Liver (tissue), 9 donors: ENCODE results near the gene LHFPL2. TPM values are rescaled to one million over a fixed set of nuclear protein-coding genes. Genes with fewer than 3 reads are reported as not detected.

Experiments
- DNase-seq: peaks from one replicate; pipeline ENCODE4 v3.0.0-alpha.2; 2017; ENCODE audit warnings: low spot score
- H3K27ac ChIP-seq, 2 donors: one replicate each; pipeline ENCODE4 v1.7.0; 2013; ENCODE audit warnings: inconsistent platforms in 2 of 2, low read length in 2 of 2, control low read depth in 1 of 2, low read depth in 1 of 2, mild to moderate bottlenecking in 1 of 2
- H3K27me3 ChIP-seq, 4 donors: one replicate each; pipeline versions ENCODE4 v1.6.1 to v1.7.0; 2013; ENCODE audit warnings: low read length in 3 of 4, inconsistent platforms in 1 of 4, mild to moderate bottlenecking in 1 of 4, moderate library complexity in 1 of 4; ENCODE audit not compliant: control insufficient read depth in 4 of 4, insufficient read depth in 4 of 4
- H3K36me3 ChIP-seq, 4 donors: one replicate each; pipeline versions ENCODE4 v1.6.1 to v1.7.0; 2013; ENCODE audit warnings: low read length in 3 of 4, mild to moderate bottlenecking in 3 of 4, low read depth in 1 of 4, moderate library complexity in 1 of 4; ENCODE audit not compliant: control insufficient read depth in 4 of 4, insufficient read depth in 3 of 4
- H3K4me1 ChIP-seq, 4 donors: one replicate each; pipeline versions ENCODE4 v1.6.1 to v1.7.0; 2013; ENCODE audit warnings: low read length in 3 of 4, mild to moderate bottlenecking in 3 of 4, moderate library complexity in 1 of 4; ENCODE audit not compliant: control insufficient read depth in 4 of 4, insufficient read depth in 4 of 4
- H3K4me3 ChIP-seq, 3 donors: one replicate each; pipeline versions ENCODE4 v1.6.1 to v1.7.0; 2013; ENCODE audit warnings: low read length in 3 of 3, control low read depth in 1 of 3, low read depth in 1 of 3, mild to moderate bottlenecking in 1 of 3
- H3K9ac ChIP-seq, 2 donors: one replicate each; pipeline ENCODE4 v1.7.0; 2013; ENCODE audit warnings: low read length in 2 of 2, mild to moderate bottlenecking in 2 of 2, moderate library complexity in 2 of 2, control low read depth in 1 of 2, low read depth in 1 of 2
- H3K9me3 ChIP-seq, 4 donors: one replicate each; pipeline versions ENCODE4 v1.6.1 to v1.7.0; 2013; ENCODE audit warnings: low read length in 3 of 4; ENCODE audit not compliant: control insufficient read depth in 4 of 4
- EGR1 ChIP-seq, 2 donors: IDR thresholded peaks; 2 replicates each; pipeline ENCODE4 v1.6.1; 2016 to 2018; ENCODE audit warnings: antibody characterized with exemption in 2 of 2, low read depth in 2 of 2
- FOXA1 ChIP-seq: IDR thresholded peaks from 2 replicates; pipeline ENCODE4 v1.6.1; 2016; ENCODE audit warnings: antibody characterized with exemption
- FOXA2 ChIP-seq: IDR thresholded peaks from 2 replicates; pipeline ENCODE4 v1.6.1; 2016; ENCODE audit warnings: antibody characterized with exemption
- GABPA ChIP-seq, 2 donors: IDR thresholded peaks in 1 of 2; conservative IDR thresholded peaks in 1 of 2; 2 replicates each; pipeline ENCODE4 v1.6.1; 2016; ENCODE audit warnings: antibody characterized with exemption in 2 of 2, mild to moderate bottlenecking in 1 of 2, moderate library complexity in 1 of 2
- HNF4A ChIP-seq, 2 donors: conservative IDR thresholded peaks; 2 replicates each; pipeline ENCODE4 v1.6.1; 2016; ENCODE audit warnings: antibody characterized with exemption in 2 of 2, mild to moderate bottlenecking in 2 of 2
- HNF4G ChIP-seq: IDR thresholded peaks from 2 replicates; pipeline ENCODE4 v1.6.1; 2016; ENCODE audit warnings: antibody characterized with exemption
- JUND ChIP-seq, 2 donors: IDR thresholded peaks; 2 replicates each; pipeline ENCODE4 v1.6.1; 2016; ENCODE audit warnings: antibody characterized with exemption in 2 of 2
- NR2F2 ChIP-seq: IDR thresholded peaks from 2 replicates; pipeline ENCODE4 v1.6.1; 2016; ENCODE audit warnings: antibody characterized with exemption
- RAD21 ChIP-seq, 2 donors: IDR thresholded peaks; 2 replicates each; pipeline ENCODE4 v1.6.1; 2016; ENCODE audit warnings: antibody characterized with exemption in 2 of 2, mild to moderate bottlenecking in 2 of 2
- RXRA ChIP-seq, 2 donors: IDR thresholded peaks; 2 replicates each; pipeline ENCODE4 v1.6.1; 2017 to 2018; ENCODE audit warnings: antibody characterized with exemption in 2 of 2, mild to moderate bottlenecking in 1 of 2
- SP1 ChIP-seq: IDR thresholded peaks from 2 replicates; pipeline ENCODE4 v1.6.1; 2018; ENCODE audit warnings: antibody characterized with exemption, mild to moderate bottlenecking
- TAF1 ChIP-seq: conservative IDR thresholded peaks from 2 replicates; pipeline ENCODE4 v1.6.1; 2016; ENCODE audit warnings: antibody characterized with exemption, mild to moderate bottlenecking
- YY1 ChIP-seq: IDR thresholded peaks from 2 replicates; pipeline ENCODE4 v1.6.1; 2016; ENCODE audit warnings: antibody characterized with exemption, mild to moderate bottlenecking
- WGBS: extraction: QIAGEN DNeasy Blood & Tissue Kit; methylation state at CpG from one replicate; pipeline ENCODE4 v1.1.7; 2013; 5-methylcytosine and 5-hydroxymethylcytosine counted together
- polyA plus RNA-seq, 2 donors: library from polyadenylated mRNA; stranded (reverse) in 1 of 2; unstranded in 1 of 2; fragments of 200-250 nt in 1 of 2; fragments of >200 nt in 1 of 2; fragmentation: Nextera tagmentation in 1 of 2; extraction: Ambion mirVana in 1 of 2; gene quantifications; one replicate each; pipeline versions ENCODE4 v1.2.1 to v1.2.3, GENCODE V29; 2013 to 2015
- total RNA-seq, 2 donors: library from RNA; depleted of rRNA; stranded (reverse); fragments of >200 nt; gene quantifications; one replicate each; pipeline ENCODE4 v1.2.3, GENCODE V29; 2014
- TF ChIP-seq, protein P1 (sequence below): IDR thresholded peaks from 2 replicates; pipeline ENCODE4 v1.6.1; 2016; ENCODE audit warnings: antibody characterized with exemption
- TF ChIP-seq, protein P2 (sequence below): IDR thresholded peaks from 2 replicates; pipeline ENCODE4 v1.6.1; 2016; ENCODE audit warnings: antibody characterized with exemption
- TF ChIP-seq, protein P3 (sequence below): IDR thresholded peaks from 2 replicates; pipeline ENCODE4 v1.6.1; 2016; ENCODE audit warnings: antibody characterized with exemption
- TF ChIP-seq, protein P4 (sequence below): fragments of 150-350 bp; IDR thresholded peaks from 2 replicates; pipeline ENCODE4 v1.5.1; 2017; ENCODE audit warnings: improper control_type of control experiment, low read depth, low read length; ENCODE audit not compliant: missing input control
- donor health status: healthy.
- donor health status: healthy.
- donor health status: healthy.
- donor health status: healthy.
- donor health status: healthy.

The LHFPL2 gene
- total and polyA plus RNA-seq, 4 donors, result 1.6 to 9.4 (median 5.6) TPM

DNA sequence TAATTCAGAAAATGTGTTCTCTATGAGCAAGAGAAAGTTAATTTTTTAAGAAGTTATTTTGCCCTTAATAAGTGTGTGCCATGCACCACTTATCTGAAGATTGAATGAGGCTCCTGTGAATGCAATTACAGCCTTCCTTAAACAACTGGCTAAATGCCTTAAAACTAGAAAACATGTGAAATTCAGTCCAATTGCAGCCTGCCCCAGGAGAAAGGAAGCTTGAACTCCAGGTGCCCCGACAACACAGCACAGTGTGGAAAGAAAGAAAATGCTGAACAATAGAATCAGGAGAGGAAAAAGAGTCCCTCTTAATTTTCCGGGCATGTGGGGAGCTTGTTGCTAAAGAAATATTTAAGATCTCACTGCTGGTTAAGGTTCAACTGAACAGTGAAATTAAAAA lies 8.8 kb downstream of the LHFPL2 start:
- no peaks in the 10 kb centered on the region for H3K27me3 ChIP-seq
- H3K9me3 ChIP-seq, result no peaks in the 10 kb centered on the region
- H3K4me3 ChIP-seq, result no peak overlapping the region
- no peak for DNase-seq
- no peak overlapping the region for H3K9ac ChIP-seq
- 87% methylated on average over 2 of the region's 2 CpGs for WGBS
- no peak overlapping the region for H3K27ac ChIP-seq
- TF ChIP-seq SP1 (no peak), RXRA (IDR thresholded peaks at IDR 0.05) (no peak)
- TF ChIP-seq, protein P1, sequence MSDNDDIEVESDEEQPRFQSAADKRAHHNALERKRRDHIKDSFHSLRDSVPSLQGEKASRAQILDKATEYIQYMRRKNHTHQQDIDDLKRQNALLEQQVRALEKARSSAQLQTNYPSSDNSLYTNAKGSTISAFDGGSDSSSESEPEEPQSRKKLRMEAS, result no peak
- no peaks in the 10 kb centered on the region for H3K36me3 ChIP-seq
- no peaks in the 10 kb centered on the region for H3K4me1 ChIP-seq

DNA sequence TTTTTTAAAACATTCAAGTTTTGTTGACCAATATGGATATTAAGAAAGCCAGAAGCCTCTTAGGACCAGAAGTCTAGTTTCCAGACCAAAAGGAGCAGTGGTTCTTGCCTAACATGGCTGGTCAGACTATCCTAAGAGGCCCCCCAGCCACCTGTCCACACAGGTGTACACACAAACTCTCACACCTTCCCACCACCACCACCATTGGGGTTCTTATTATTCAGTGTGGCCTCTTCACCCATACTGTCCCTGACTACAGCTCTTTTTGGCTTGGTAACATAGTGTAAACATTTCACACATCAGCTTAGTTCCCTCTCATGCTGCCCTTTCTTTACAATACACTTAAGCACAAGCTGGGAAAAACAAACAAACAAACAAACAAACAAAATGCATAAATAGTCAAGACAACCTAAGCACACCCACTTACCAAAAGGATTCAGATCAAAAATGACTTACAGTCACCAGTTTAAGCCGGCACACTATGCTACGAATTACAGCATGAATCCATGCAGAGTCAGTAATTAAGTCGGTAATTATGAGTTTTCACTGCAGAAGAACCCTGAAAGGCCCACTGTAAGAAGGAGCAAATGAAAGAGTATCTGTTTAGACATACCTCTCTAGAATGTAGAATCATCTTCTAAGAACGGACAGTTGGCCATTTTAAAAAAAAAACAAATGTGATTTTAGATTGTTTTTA lies 9.5 kb downstream of the LHFPL2 start:
- WGBS, result 91% methylated on average over 4 of the region's 4 CpGs
- Histone ChIP-seq H3K4me1 (no peaks in the 10 kb centered on the region), H3K27me3 (no peaks in the 10 kb centered on the region), H3K27ac (no peak overlapping the region), H3K9me3 (no peaks in the 10 kb centered on the region), H3K4me3 (no peak overlapping the region), H3K36me3 (no peaks in the 10 kb centered on the region), H3K9ac (no peak overlapping the region)
- no peak for DNase-seq
- TF ChIP-seq, protein P1, result no peak
- TF ChIP-seq, protein P2, sequence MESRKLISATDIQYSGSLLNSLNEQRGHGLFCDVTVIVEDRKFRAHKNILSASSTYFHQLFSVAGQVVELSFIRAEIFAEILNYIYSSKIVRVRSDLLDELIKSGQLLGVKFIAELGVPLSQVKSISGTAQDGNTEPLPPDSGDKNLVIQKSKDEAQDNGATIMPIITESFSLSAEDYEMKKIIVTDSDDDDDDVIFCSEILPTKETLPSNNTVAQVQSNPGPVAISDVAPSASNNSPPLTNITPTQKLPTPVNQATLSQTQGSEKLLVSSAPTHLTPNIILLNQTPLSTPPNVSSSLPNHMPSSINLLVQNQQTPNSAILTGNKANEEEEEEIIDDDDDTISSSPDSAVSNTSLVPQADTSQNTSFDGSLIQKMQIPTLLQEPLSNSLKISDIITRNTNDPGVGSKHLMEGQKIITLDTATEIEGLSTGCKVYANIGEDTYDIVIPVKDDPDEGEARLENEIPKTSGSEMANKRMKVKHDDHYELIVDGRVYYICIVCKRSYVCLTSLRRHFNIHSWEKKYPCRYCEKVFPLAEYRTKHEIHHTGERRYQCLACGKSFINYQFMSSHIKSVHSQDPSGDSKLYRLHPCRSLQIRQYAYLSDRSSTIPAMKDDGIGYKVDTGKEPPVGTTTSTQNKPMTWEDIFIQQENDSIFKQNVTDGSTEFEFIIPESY, result no peak
- TF ChIP-seq RAD21 (IDR thresholded peaks at IDR 0.05) (no peak), FOXA1 (no peak)

DNA sequence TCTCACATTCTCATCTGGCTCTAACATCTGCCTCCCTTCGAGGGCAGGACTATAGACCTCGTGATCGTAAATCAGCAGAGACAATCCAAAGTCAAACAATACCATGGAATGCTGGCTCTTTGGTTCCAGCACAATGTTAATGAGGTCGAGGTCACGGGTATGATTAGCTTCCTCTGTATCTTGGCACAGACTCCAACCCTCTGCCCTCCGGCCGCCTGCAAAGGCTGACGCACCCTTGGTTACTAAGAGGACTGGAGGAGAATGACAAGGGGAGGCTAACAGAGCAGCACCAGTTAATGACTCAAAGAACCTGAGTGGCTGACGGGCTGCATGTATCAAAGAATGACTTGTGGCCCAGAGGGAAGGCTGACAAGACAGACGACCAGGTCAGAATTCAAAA lies 10.1 kb downstream of the LHFPL2 start:
- H3K9me3 ChIP-seq, result no peaks in the 10 kb centered on the region
- no peaks in the 10 kb centered on the region for H3K36me3 ChIP-seq
- H3K27me3 ChIP-seq, result no peaks in the 10 kb centered on the region
- no peak overlapping the region for H3K4me3 ChIP-seq
- 64% methylated on average over 10 of the region's 10 CpGs for WGBS
- no peak for DNase-seq
- H3K4me1 ChIP-seq, result no peaks in the 10 kb centered on the region
- no peak overlapping the region for H3K27ac ChIP-seq
- no peak overlapping the region for H3K9ac ChIP-seq
- TF ChIP-seq JUND (IDR thresholded peaks at IDR 0.05) (peak in 1 of 2 donors; percentile 15), HNF4G (no peak), TAF1 (no peak), EGR1 (IDR thresholded peaks at IDR 0.05; ENCODE audit: low read depth in 2 of 2) (no peak), YY1 (no peak), NR2F2 (peak; percentile 93), FOXA1 (no peak), FOXA2 (no peak), GABPA (IDR thresholded peaks at IDR 0.05 in 1 of 2, conservative IDR thresholded peaks at IDR 0.05 in 1 of 2) (no peak), RAD21 (IDR thresholded peaks at IDR 0.05) (peak in 1 of 2 donors; percentile 6), SP1 (no peak), RXRA (IDR thresholded peaks at IDR 0.05) (no peak), HNF4A (conservative IDR thresholded peaks at IDR 0.05) (no peak)
- TF ChIP-seq, protein P3, sequence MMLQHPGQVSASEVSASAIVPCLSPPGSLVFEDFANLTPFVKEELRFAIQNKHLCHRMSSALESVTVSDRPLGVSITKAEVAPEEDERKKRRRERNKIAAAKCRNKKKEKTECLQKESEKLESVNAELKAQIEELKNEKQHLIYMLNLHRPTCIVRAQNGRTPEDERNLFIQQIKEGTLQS, result no peak
- TF ChIP-seq, protein P1, result no peak
- TF ChIP-seq, protein P4, sequence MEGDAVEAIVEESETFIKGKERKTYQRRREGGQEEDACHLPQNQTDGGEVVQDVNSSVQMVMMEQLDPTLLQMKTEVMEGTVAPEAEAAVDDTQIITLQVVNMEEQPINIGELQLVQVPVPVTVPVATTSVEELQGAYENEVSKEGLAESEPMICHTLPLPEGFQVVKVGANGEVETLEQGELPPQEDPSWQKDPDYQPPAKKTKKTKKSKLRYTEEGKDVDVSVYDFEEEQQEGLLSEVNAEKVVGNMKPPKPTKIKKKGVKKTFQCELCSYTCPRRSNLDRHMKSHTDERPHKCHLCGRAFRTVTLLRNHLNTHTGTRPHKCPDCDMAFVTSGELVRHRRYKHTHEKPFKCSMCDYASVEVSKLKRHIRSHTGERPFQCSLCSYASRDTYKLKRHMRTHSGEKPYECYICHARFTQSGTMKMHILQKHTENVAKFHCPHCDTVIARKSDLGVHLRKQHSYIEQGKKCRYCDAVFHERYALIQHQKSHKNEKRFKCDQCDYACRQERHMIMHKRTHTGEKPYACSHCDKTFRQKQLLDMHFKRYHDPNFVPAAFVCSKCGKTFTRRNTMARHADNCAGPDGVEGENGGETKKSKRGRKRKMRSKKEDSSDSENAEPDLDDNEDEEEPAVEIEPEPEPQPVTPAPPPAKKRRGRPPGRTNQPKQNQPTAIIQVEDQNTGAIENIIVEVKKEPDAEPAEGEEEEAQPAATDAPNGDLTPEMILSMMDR, result no peak
